HEK293 (cell line): ENCODE data around the gene CDK11B.
A peak's percentile ranks its signal among the peaks of the same experiment; 100 is the strongest.
"Not testable (repeated sequence)": the region's sequence is repeated elsewhere in the genome, so short reads cannot be mapped to it uniquely, and the experiment has no call there.

ENCODE experiments used
- CTCF ChIA-PET: fragments of 350-600 bp; formaldehyde crosslinking; extraction: SDS; loops from one replicate; lab custom pipeline; 2021; ENCODE audit warnings: antibody characterized with exemption; lab: Yijun Ruan, JAX
- POLR2A ChIA-PET: fragments of 300-600 bp; formaldehyde crosslinking; extraction: SDS; loops from one replicate; lab custom pipeline; 2020; ENCODE audit warnings: antibody characterized with exemption, inconsistent platforms; lab: Yijun Ruan, JAX
- H3K27ac ChIP-seq: fragments of 200-500 bp; sonication (Bioruptor generic); 2 replicates; pipeline ENCODE4 v1.5.1; 2014; ENCODE audit warnings: low read depth, low read length, control low read depth, inconsistent platforms; ENCODE audit errors: extremely low read depth
- H3K36me3 ChIP-seq, 2 experiments: fragments of 200-500 bp in 1 of 2; sonication (Bioruptor generic) in 1 of 2; 1 replicate in 1 of 2; 2 replicates in 1 of 2; pipeline ENCODE4 v1.5.1; 2014 to 2017; ENCODE audit warnings: inconsistent platforms in 2 of 2, low read length in 2 of 2; ENCODE audit not compliant: control insufficient read depth in 2 of 2, insufficient read depth in 1 of 2
- H3K4me1 ChIP-seq: fragments of 200-500 bp; sonication (Bioruptor generic); 2 replicates; pipeline ENCODE4 v1.5.1; 2014; ENCODE audit warnings: mild to moderate bottlenecking, low read length, inconsistent platforms; ENCODE audit not compliant: control insufficient read depth, insufficient read depth
- H3K4me3 ChIP-seq: 2 replicates; pipeline ENCODE4 v1.5.1; 2011; ENCODE audit warnings: low read depth, mild to moderate bottlenecking, control low read depth, low read length, moderate library complexity
- H3K9me3 ChIP-seq: fragments of 200-500 bp; sonication (Bioruptor generic); 2 replicates; pipeline ENCODE4 v1.5.1; 2014; ENCODE audit warnings: low read depth, low read length, inconsistent platforms; ENCODE audit not compliant: control insufficient read depth, insufficient read depth
- EGR2 ChIP-seq: fragments of 450-650 bp; formaldehyde crosslinking; IDR thresholded peaks from 2 replicates; pipeline ENCODE4 v1.5.1; 2016; ENCODE audit warnings: low read depth, missing biosample characterization, missing genetic modification characterization
- GFI1B ChIP-seq: fragments of 450-650 bp; formaldehyde crosslinking; IDR thresholded peaks from 2 replicates; pipeline ENCODE4 v1.5.1; 2016; ENCODE audit warnings: missing biosample characterization, missing genetic modification characterization
- KLF9 ChIP-seq: fragments of 450-650 bp; formaldehyde crosslinking; IDR thresholded peaks from 2 replicates; pipeline ENCODE4 v1.5.1; 2016; ENCODE audit warnings: missing biosample characterization, missing genetic modification characterization, low read depth
- SETDB1 ChIP-seq: IDR thresholded peaks from one replicate; pipeline ENCODE4 v1.6.1; 2017; ENCODE audit warnings: mild to moderate bottlenecking, low read length, moderate library complexity, mixed read lengths; ENCODE audit not compliant: insufficient read length
- ZBTB17 ChIP-seq: fragments of 450-650 bp; formaldehyde crosslinking; IDR thresholded peaks from 2 replicates; pipeline ENCODE4 v1.5.1; 2016; ENCODE audit warnings: missing biosample characterization, missing genetic modification characterization
- ZBTB6 ChIP-seq: fragments of 450-650 bp; formaldehyde crosslinking; IDR thresholded peaks from 2 replicates; pipeline ENCODE4 v1.5.1; 2017; ENCODE audit warnings: missing biosample characterization, missing genetic modification characterization
- ZIC2 ChIP-seq: fragments of 450-650 bp; formaldehyde crosslinking; IDR thresholded peaks from 2 replicates; pipeline ENCODE4 v1.5.1; 2016; ENCODE audit warnings: missing biosample characterization, missing genetic modification characterization
- ZNF184 ChIP-seq: fragments of 450-650 bp; IDR thresholded peaks from 2 replicates; pipeline ENCODE4 v1.5.1; 2018; ENCODE audit warnings: missing biosample characterization, mild to moderate bottlenecking, missing genetic modification characterization
- ZNF211 ChIP-seq: fragments of 450-650 bp; formaldehyde crosslinking; IDR thresholded peaks from 2 replicates; pipeline ENCODE4 v1.5.1; 2016; ENCODE audit warnings: low read depth, missing biosample characterization, missing genetic modification characterization
- ZNF214 ChIP-seq: fragments of 450-650 bp; formaldehyde crosslinking; IDR thresholded peaks from 2 replicates; pipeline ENCODE4 v1.5.1; 2017; ENCODE audit warnings: missing biosample characterization, mild to moderate bottlenecking, missing genetic modification characterization, borderline replicate concordance
- ZNF23 ChIP-seq: fragments of 450-650 bp; formaldehyde crosslinking; IDR thresholded peaks from 2 replicates; pipeline ENCODE4 v1.5.1; 2016; ENCODE audit warnings: missing biosample characterization, missing genetic modification characterization, borderline replicate concordance
- ZNF391 ChIP-seq: fragments of 450-650 bp; formaldehyde crosslinking; IDR thresholded peaks from 2 replicates; pipeline ENCODE4 v1.5.1; 2016; ENCODE audit warnings: low read depth, missing biosample characterization, missing genetic modification characterization, borderline replicate concordance
- ZNF398 ChIP-seq: fragments of 450-650 bp; formaldehyde crosslinking; IDR thresholded peaks from 2 replicates; pipeline ENCODE4 v1.5.1; 2017; ENCODE audit warnings: missing biosample characterization, missing genetic modification characterization
- ZNF596 ChIP-seq: fragments of 450-650 bp; IDR thresholded peaks from 2 replicates; pipeline ENCODE4 v1.5.0; 2018; ENCODE audit warnings: missing biosample characterization, mild to moderate bottlenecking, missing genetic modification characterization, moderate library complexity
- ZNF600 ChIP-seq: fragments of 450-650 bp; formaldehyde crosslinking; IDR thresholded peaks from 2 replicates; pipeline ENCODE4 v1.5.1; 2016; ENCODE audit warnings: missing biosample characterization, missing genetic modification characterization
- ZNF707 ChIP-seq: fragments of 450-650 bp; formaldehyde crosslinking; IDR thresholded peaks from 2 replicates; pipeline ENCODE4 v1.5.1; 2016; ENCODE audit warnings: missing biosample characterization, missing genetic modification characterization
- TF ChIP-seq, protein P1 (sequence below): fragments of 450-650 bp; formaldehyde crosslinking; IDR thresholded peaks from 2 replicates; pipeline ENCODE4 v1.5.1; 2016; ENCODE audit warnings: missing biosample characterization, missing genetic modification characterization
- TF ChIP-seq, protein P2 (sequence below): fragments of 450-650 bp; formaldehyde crosslinking; IDR thresholded peaks from 2 replicates; pipeline ENCODE4 v1.5.1; 2016; ENCODE audit warnings: missing biosample characterization, missing genetic modification characterization
- TF ChIP-seq, protein P3 (sequence below): fragments of 450-650 bp; formaldehyde crosslinking; IDR thresholded peaks from 2 replicates; pipeline ENCODE4 v1.5.1; 2017; ENCODE audit warnings: missing biosample characterization, missing genetic modification characterization
- TF ChIP-seq, protein P4 (sequence below): fragments of 450-650 bp; formaldehyde crosslinking; IDR thresholded peaks from 2 replicates; pipeline ENCODE4 v1.5.1; 2017; ENCODE audit warnings: missing biosample characterization, missing genetic modification characterization

CDK11B gene

DNA sequence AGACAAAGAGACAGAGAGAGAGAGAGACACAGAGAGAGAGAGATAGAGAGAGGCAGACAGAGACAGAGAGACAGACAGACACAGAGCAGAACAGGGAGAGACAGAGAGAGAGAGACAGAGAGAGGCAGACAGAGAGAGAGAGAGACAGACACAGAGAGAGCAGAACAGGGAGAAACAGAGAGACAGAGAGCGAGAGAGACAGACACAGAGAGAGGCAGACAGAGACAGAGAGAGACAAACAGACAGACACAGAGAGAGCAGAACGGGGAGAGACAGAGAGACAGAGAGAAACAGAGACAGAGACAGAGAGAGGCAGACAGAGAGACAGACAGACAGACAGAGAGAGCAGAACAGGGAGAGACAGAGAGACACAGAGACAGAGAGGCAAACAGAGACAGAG is 63.5 kb downstream of the CDK11B start:
- H3K4me3 ChIP-seq, H3K36me3 ChIP-seq, POLR2A ChIA-PET, H3K27ac ChIP-seq, H3K9me3 ChIP-seq, H3K4me1 ChIP-seq, CTCF ChIA-PET: not testable (repeated sequence)
- TF ChIP-seq ZNF596 (tag by site-specific recombination), result peak; percentile 98

DNA sequence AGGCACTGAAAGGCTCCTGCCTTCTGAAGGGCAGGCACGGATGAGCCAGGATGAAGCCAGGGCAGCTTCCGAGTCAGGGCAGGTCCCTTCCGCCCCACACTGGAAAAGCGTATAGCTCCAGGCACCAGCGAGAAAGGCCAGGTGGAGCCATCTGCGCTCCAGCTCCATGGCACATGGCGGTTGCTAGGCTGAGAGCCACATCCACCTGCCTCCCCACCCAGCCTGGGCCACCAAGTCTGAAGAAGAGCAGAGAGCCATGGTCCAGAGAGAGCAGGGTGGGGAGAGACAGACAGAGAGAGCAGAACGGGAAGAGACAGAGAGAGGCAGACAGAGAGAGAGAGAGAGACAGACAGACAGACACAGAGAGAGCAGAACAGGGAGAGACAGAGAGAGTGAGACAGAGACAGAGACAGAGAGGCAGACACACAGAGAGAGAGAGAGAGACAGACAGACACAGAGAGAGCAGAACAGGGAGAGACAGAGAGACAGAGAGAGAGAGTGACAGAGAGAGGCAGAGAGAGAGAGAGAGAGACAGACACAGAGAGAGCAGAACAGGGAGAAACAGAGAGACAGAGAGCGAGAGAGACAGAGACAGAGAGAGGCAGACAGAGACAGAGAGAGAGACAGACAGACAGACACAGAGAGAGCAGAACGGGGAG is 64.1 kb downstream of the CDK11B start:
- H3K27ac ChIP-seq, result no peak overlapping the region
- CTCF ChIA-PET, result no interaction called here
- H3K9me3 ChIP-seq, result no peaks in the 10 kb centered on the region
- no peaks in the 10 kb centered on the region for H3K36me3 ChIP-seq
- TF ChIP-seq ZNF184 (tag by site-specific recombination) (no peak), ZNF211 (tag by site-specific recombination) (no peak), ZNF398 (tag by site-specific recombination) (no peak), KLF9 (tag by site-specific recombination) (no peak), ZNF596 (tag by site-specific recombination) (peak; percentile 99), ZNF600 (tag by site-specific recombination) (peak; percentile 93), SETDB1 (no peak), ZBTB17 (peak; percentile 60), ZBTB6 (tag by site-specific recombination) (peak; percentile 80), ZIC2 (no peak)
- TF ChIP-seq, protein P1, sequence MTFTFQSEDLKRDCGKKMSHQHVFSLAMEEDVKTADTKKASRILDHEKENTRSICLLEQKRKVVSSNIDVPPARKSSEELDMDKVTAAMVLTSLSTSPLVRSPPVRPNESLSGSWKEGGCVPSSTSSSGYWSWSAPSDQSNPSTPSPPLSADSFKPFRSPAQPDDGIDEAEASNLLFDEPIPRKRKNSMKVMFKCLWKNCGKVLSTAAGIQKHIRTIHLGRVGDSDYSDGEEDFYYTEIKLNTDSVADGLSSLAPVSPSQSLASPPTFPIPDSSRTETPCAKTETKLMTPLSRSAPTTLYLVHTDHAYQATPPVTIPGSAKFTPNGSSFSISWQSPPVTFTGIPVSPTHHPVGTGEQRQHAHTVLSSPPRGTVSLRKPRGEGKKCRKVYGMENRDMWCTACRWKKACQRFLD (tag by site-specific recombination), result no peak
- TF ChIP-seq, protein P2, sequence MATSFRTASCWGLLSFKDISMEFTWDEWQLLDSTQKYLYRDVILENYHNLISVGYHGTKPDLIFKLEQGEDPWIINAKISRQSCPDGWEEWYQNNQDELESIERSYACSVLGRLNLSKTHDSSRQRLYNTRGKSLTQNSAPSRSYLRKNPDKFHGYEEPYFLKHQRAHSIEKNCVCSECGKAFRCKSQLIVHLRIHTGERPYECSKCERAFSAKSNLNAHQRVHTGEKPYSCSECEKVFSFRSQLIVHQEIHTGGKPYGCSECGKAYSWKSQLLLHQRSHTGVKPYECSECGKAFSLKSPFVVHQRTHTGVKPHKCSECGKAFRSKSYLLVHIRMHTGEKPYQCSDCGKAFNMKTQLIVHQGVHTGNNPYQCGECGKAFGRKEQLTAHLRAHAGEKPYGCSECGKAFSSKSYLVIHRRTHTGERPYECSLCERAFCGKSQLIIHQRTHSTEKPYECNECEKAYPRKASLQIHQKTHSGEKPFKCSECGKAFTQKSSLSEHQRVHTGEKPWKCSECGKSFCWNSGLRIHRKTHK (tag by site-specific recombination), result no peak
- POLR2A ChIA-PET, result no interaction called here
- H3K4me3 ChIP-seq, result no peak overlapping the region
- H3K4me1 ChIP-seq, result peaks cover 6% of the 10 kb centered on the region; the same call in 1 of the 2 replicates

- CTCF ChIA-PET, result no interaction called here
- Histone ChIP-seq H3K4me3 (no peak overlapping the region), H3K36me3 (no peaks in the 10 kb centered on the region), H3K4me1 (peaks cover 6% of the 10 kb centered on the region; the same call in 1 of the 2 replicates), H3K27ac (no peak overlapping the region), H3K9me3 (no peaks in the 10 kb centered on the region)
- POLR2A ChIA-PET, result no interaction called here
- TF ChIP-seq, protein P3, sequence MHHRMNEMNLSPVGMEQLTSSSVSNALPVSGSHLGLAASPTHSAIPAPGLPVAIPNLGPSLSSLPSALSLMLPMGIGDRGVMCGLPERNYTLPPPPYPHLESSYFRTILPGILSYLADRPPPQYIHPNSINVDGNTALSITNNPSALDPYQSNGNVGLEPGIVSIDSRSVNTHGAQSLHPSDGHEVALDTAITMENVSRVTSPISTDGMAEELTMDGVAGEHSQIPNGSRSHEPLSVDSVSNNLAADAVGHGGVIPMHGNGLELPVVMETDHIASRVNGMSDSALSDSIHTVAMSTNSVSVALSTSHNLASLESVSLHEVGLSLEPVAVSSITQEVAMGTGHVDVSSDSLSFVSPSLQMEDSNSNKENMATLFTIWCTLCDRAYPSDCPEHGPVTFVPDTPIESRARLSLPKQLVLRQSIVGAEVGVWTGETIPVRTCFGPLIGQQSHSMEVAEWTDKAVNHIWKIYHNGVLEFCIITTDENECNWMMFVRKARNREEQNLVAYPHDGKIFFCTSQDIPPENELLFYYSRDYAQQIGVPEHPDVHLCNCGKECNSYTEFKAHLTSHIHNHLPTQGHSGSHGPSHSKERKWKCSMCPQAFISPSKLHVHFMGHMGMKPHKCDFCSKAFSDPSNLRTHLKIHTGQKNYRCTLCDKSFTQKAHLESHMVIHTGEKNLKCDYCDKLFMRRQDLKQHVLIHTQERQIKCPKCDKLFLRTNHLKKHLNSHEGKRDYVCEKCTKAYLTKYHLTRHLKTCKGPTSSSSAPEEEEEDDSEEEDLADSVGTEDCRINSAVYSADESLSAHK (tag by site-specific recombination), result no peak
- TF ChIP-seq ZNF23 (tag by site-specific recombination) (no peak), GFI1B (tag by site-specific recombination) (no peak), ZNF211 (tag by site-specific recombination) (no peak), EGR2 (tag by site-specific recombination) (no peak), ZNF391 (no peak), ZNF214 (tag by site-specific recombination) (no peak), ZNF707 (tag by site-specific recombination) (no peak)
- TF ChIP-seq, protein P4, sequence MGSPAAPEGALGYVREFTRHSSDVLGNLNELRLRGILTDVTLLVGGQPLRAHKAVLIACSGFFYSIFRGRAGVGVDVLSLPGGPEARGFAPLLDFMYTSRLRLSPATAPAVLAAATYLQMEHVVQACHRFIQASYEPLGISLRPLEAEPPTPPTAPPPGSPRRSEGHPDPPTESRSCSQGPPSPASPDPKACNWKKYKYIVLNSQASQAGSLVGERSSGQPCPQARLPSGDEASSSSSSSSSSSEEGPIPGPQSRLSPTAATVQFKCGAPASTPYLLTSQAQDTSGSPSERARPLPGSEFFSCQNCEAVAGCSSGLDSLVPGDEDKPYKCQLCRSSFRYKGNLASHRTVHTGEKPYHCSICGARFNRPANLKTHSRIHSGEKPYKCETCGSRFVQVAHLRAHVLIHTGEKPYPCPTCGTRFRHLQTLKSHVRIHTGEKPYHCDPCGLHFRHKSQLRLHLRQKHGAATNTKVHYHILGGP (tag by site-specific recombination), result no peak
These were observed 64.8 kb downstream of the CDK11B start for GRCh38 chr1:1593834-1594601.
